ENCODE data around the gene HBA1. TPM values are rescaled to one million over a fixed set of nuclear protein-coding genes. Genes with fewer than 3 reads are reported as not detected.
A peak's percentile ranks its signal among the peaks of the same experiment; 100 is the strongest.

The HBA1 gene
- total and polyA plus RNA-seq, 9 of the 15 experiments (the other 6 are each of a cell fraction or from before 2014, with no cell fraction given): 128 to 2,388 (median 380) TPM

- TF ChIP-seq FOXM1 (IDR thresholded peaks at IDR 0.05; ENCODE audit: low read depth) (peak; percentile 28; the same call in 1 of the 2 replicates), FOXM1 (CRISPR knock-in tag; IDR thresholded peaks at IDR 0.05; ENCODE audit: low read depth) (no peak), CTBP1 (IDR thresholded peaks at IDR 0.05; ENCODE audit: borderline replicate concordance) (peak; percentile 81; the same call in 1 of the 2 replicates), HOXB6 (CRISPR knock-in tag; IDR thresholded peaks at IDR 0.05; ENCODE audit: borderline replicate concordance) (no peak), CREB3 (tag; conservative IDR thresholded peaks at IDR 0.05; ENCODE audit: low read depth) (0 out of 2 replicates have a peak, but pooled peaks have one; percentile 33), TEAD1 (CRISPR knock-in tag; IDR thresholded peaks at IDR 0.05) (no peak), ZNF407 (IDR thresholded peaks at IDR 0.05; ENCODE audit: low read depth) (no peak), GMEB1 (CRISPR knock-in tag; IDR thresholded peaks at IDR 0.05) (no peak), ARNT (IDR thresholded peaks at IDR 0.05) (peak; percentile 26 to 73; a peak in 1 of 4 replicates), CREM (IDR thresholded peaks at IDR 0.05; ENCODE audit: low read depth) (peak; percentile 89), FOSL1 (tag; conservative IDR thresholded peaks at IDR 0.05) (peak; percentile 37; the same call in 1 of the 2 replicates), SLC30A9 (CRISPR knock-in tag; IDR thresholded peaks at IDR 0.05) (no peak), MYNN (IDR thresholded peaks at IDR 0.05) (no peak), MYNN (CRISPR knock-in tag; IDR thresholded peaks at IDR 0.05) (no peak), FOXK2 (conservative IDR thresholded peaks at IDR 0.05 in 1 of 2, IDR thresholded peaks at IDR 0.05 in 1 of 2; ENCODE audit: low read depth in 2 of 2) (peak in 1 of 2 experiments; percentile 26; a peak in 2 of 4 replicates), SMAD3 (CRISPR knock-in tag; conservative IDR thresholded peaks at IDR 0.05) (no peak)
Measured at GRCh38 chr16:144797-145252, 31.7 kb upstream of the HBA1 start (continued).
